OCI-LY7 (cell line): Measurements from ENCODE around the gene NSD1.

Source experiments
- CTCF ChIP-seq: fragments of 200-600 bp; sonication (generic); conservative IDR thresholded peaks from 2 replicates; pipeline ENCODE4 v1.5.1; 2014; ENCODE audit warnings: mild to moderate bottlenecking, antibody characterized with exemption, low read length, moderate library complexity, mixed read lengths
- EZH2phosphoT487 ChIP-seq: fragments of 200-600 bp; sonication (generic); IDR thresholded peaks from 2 replicates; pipeline ENCODE4 v1.6.1; 2018; ENCODE audit warnings: low read depth, borderline replicate concordance, mild to moderate bottlenecking, mixed run types, antibody characterized with exemption, low read length, moderate library complexity, mixed read lengths

- TF ChIP-seq CTCF = no peak
- TF ChIP-seq EZH2phosphoT487 = no peak
Observed at GRCh38 chr5:177336603-177337494, 203.3 kb downstream of the NSD1 start.
